Hepatocyte (in vitro differentiated cells): ENCODE measurements around the gene GRHPR. TPM values are rescaled to one million over a fixed set of nuclear protein-coding genes. Genes with fewer than 3 reads are reported as not detected.

Experiments
- DNase-seq: peaks from one replicate; pipeline ENCODE4 v3.0.0-alpha.2; 2016; ENCODE audit warnings: low spot score
- H2AFZ ChIP-seq: fragments of 200-600 bp; sonication (generic); 2 replicates; pipeline ENCODE4 v1.6.0; 2016; ENCODE audit warnings: antibody characterized with exemption, mild to moderate bottlenecking
- H3K27ac ChIP-seq: fragments of 200-600 bp; sonication (generic); 2 replicates; pipeline ENCODE4 v1.5.1; 2016; ENCODE audit warnings: mild to moderate bottlenecking
- H3K27me3 ChIP-seq: fragments of 200-600 bp; sonication (generic); 2 replicates; pipeline ENCODE4 v1.6.1; 2016
- H3K36me3 ChIP-seq: fragments of 200-600 bp; sonication (generic); replicated peaks from 2 replicates; pipeline ENCODE4 v1.5.1; 2016; ENCODE audit warnings: low read depth; ENCODE audit not compliant: insufficient read depth
- H3K4me1 ChIP-seq: fragments of 200-600 bp; sonication (generic); 2 replicates; pipeline ENCODE4 v1.5.1; 2016; ENCODE audit warnings: mild to moderate bottlenecking, moderate library complexity; ENCODE audit not compliant: insufficient read depth
- H3K4me2 ChIP-seq: fragments of 200-600 bp; sonication (generic); 2 replicates; pipeline ENCODE4 v1.6.0; 2016
- H3K4me3 ChIP-seq: fragments of 200-600 bp; sonication (generic); 2 replicates; pipeline ENCODE4 v1.5.1; 2016; ENCODE audit warnings: mild to moderate bottlenecking
- H3K79me2 ChIP-seq: fragments of 200-600 bp; sonication (generic); 2 replicates; pipeline ENCODE4 v1.6.0; 2017; ENCODE audit warnings: mild to moderate bottlenecking
- H3K9me2 ChIP-seq: fragments of 200-600 bp; sonication (generic); replicated peaks from 2 replicates; pipeline ENCODE4 v1.6.0; 2017; ENCODE audit warnings: mild to moderate bottlenecking; ENCODE audit not compliant: insufficient read depth
- H3K9me3 ChIP-seq: fragments of 200-600 bp; sonication (generic); 2 replicates; pipeline ENCODE4 v1.5.1; 2016; ENCODE audit warnings: low read depth, mild to moderate bottlenecking
- H4K20me1 ChIP-seq: fragments of 200-600 bp; sonication (generic); 2 replicates; pipeline ENCODE4 v1.6.0; 2016; ENCODE audit warnings: mild to moderate bottlenecking; ENCODE audit not compliant: insufficient read depth, poor library complexity, severe bottlenecking
- EZH2 ChIP-seq: fragments of 200-600 bp; sonication (generic); IDR thresholded peaks from 2 replicates; pipeline ENCODE4 v1.6.1; 2016; ENCODE audit warnings: antibody characterized with exemption, mild to moderate bottlenecking, borderline replicate concordance
- EZH2phosphoT487 ChIP-seq: fragments of 200-600 bp; sonication (generic); IDR thresholded peaks from one replicate; pipeline ENCODE4 v1.6.1; 2018; ENCODE audit warnings: antibody characterized with exemption, mild to moderate bottlenecking, low read depth, moderate library complexity; ENCODE audit not compliant: unreplicated experiment, severe bottlenecking
- WGBS: methylation state at CpG from one replicate; pipeline ENCODE4 v1.1.6; 2016; ENCODE audit warnings: low lambda C conversion rate; ENCODE audit errors: missing lambda C conversion rate; 5-methylcytosine and 5-hydroxymethylcytosine counted together
- polyA plus RNA-seq: library from polyadenylated mRNA; unstranded; fragments of >200 nt; fragmentation: Nextera tagmentation; extraction: Ambion mirVana; gene quantifications from 2 replicates; pipeline ENCODE4 v1.2.1, GENCODE V29; 2016
- total RNA-seq: library from RNA; depleted of rRNA; stranded (reverse); fragments of >200 nt; gene quantifications from 2 replicates; pipeline ENCODE4 v1.2.3, GENCODE V29; 2014
- TF ChIP-seq, protein P1 (sequence below): fragments of 200-600 bp; sonication (generic); IDR thresholded peaks from 2 replicates; pipeline ENCODE4 v1.5.1; 2016; ENCODE audit warnings: antibody characterized with exemption, mild to moderate bottlenecking; ENCODE audit not compliant: poor library complexity

GRHPR gene
- total and polyA plus RNA-seq, 2 experiments from 2014 or later: 137 to 168 TPM

DNA sequence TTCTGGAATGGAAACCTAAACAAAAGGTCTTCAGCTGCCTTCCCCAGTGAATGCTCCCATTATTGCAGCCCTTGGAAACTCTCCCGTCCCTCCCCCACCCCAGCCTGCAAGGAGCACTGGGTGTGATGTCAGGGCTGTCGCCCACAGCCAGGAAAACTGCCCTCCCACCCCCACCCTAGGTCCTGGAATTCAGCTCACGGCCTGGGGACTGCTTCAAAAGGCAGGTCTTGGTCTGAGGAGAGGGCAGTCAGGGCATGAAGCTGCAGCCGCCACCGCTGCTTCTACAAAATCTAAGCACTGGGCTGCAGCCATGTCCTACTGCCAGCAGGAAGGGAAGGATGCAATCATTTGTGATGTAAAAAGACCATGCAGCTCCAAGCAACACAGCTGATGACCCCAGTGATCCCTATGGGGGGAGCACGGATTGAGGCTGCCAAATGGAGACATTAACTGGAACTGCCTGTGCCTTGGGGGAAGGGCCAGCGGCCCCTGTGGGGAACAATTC lies 11.4 kb downstream of the GRHPR start:
- no peak for DNase-seq
- Histone ChIP-seq H3K4me3 (no peak overlapping the region), H3K27ac (no peak overlapping the region), H3K36me3 (no peaks in the 10 kb centered on the region), H3K79me2 (peaks cover 16% of the 10 kb centered on the region), H3K9me2 (no peaks in the 10 kb centered on the region), H3K4me2 (no peak overlapping the region), H3K9me3 (no peaks in the 10 kb centered on the region), H3K4me1 (peaks cover 8% of the 10 kb centered on the region), H4K20me1 (peaks cover 18% of the 10 kb centered on the region), H2AFZ (no peak overlapping the region), H3K27me3 (no peaks in the 10 kb centered on the region)
- TF ChIP-seq, protein P1, sequence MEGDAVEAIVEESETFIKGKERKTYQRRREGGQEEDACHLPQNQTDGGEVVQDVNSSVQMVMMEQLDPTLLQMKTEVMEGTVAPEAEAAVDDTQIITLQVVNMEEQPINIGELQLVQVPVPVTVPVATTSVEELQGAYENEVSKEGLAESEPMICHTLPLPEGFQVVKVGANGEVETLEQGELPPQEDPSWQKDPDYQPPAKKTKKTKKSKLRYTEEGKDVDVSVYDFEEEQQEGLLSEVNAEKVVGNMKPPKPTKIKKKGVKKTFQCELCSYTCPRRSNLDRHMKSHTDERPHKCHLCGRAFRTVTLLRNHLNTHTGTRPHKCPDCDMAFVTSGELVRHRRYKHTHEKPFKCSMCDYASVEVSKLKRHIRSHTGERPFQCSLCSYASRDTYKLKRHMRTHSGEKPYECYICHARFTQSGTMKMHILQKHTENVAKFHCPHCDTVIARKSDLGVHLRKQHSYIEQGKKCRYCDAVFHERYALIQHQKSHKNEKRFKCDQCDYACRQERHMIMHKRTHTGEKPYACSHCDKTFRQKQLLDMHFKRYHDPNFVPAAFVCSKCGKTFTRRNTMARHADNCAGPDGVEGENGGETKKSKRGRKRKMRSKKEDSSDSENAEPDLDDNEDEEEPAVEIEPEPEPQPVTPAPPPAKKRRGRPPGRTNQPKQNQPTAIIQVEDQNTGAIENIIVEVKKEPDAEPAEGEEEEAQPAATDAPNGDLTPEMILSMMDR: no peak
- TF ChIP-seq EZH2: no peak
- no peak for TF ChIP-seq EZH2phosphoT487
- WGBS: 76% methylated on average over 7 of the region's 7 CpGs

DNA sequence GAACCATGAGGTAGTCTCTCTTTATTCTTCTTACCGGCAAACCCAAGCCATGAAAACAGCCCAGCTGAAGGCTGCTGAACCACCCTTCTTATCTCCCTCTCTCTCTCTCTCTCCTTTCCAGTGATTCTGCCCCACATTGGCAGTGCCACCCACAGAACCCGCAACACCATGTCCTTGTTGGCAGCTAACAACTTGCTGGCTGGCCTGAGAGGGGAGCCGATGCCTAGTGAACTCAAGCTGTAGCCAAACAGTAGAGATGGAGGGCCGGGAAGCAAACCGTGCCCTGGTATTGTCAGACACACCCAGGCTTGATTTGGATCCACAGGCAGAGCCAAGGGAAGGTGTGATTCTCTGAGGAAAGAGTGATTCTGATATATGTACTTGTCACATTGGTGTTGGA lies 14.0 kb downstream of the GRHPR start:
- Histone ChIP-seq H3K4me1 (peaks cover 6% of the 10 kb centered on the region), H3K36me3 (no peaks in the 10 kb centered on the region), H3K4me3 (no peak overlapping the region), H3K9me3 (no peaks in the 10 kb centered on the region), H3K4me2 (no peak overlapping the region), H3K27me3 (no peaks in the 10 kb centered on the region), H3K9me2 (no peaks in the 10 kb centered on the region), H2AFZ (no peak overlapping the region), H3K27ac (no peak overlapping the region), H3K79me2 (peaks cover 29% of the 10 kb centered on the region), H4K20me1 (peaks cover 20% of the 10 kb centered on the region)
- TF ChIP-seq, protein P1: no peak
- TF ChIP-seq EZH2 (no peak), EZH2phosphoT487 (no peak)
- no peak for DNase-seq
- WGBS: 93% methylated on average over 5 of the region's 5 CpGs

- Histone ChIP-seq H3K27ac (no peak overlapping the region), H3K36me3 (no peaks in the 10 kb centered on the region), H3K4me1 (peaks cover 6% of the 10 kb centered on the region), H3K79me2 (peaks cover 29% of the 10 kb centered on the region), H4K20me1 (peaks cover 20% of the 10 kb centered on the region), H3K9me2 (no peaks in the 10 kb centered on the region), H3K4me3 (no peak overlapping the region), H3K27me3 (no peaks in the 10 kb centered on the region), H2AFZ (no peak overlapping the region), H3K9me3 (no peaks in the 10 kb centered on the region), H3K4me2 (no peak overlapping the region)
- TF ChIP-seq, protein P1: no peak
- no peak for TF ChIP-seq EZH2
- TF ChIP-seq EZH2phosphoT487: no peak
- DNase-seq: no peak
- 96% methylated on average over 6 of the region's 6 CpGs for WGBS
Observed at GRCh38 chr9:37437010-37437409, 14.5 kb downstream of the GRHPR start.
